ENCODE data around the gene HHIPL1. TPM values are rescaled to one million over a fixed set of nuclear protein-coding genes. Genes with fewer than 3 reads are reported as not detected.

HHIPL1 gene
- total RNA-seq, 1 donor: 4.4 TPM

- no peak for TF ChIP-seq CTCF (IDR thresholded peaks at IDR 0.05; ENCODE audit: insufficient read depth, low read length)
- no peak overlapping the region for H3K4me3 ChIP-seq (ENCODE audit: low read depth, low read length)
- no peak for DNase-seq (ENCODE audit: low read depth)
Observed at GRCh38 chr14:99688210-99688581, 43.3 kb downstream of the HHIPL1 start.

GRCh38 chr14:99688629-99689028 lies 43.7 kb downstream of the HHIPL1 start:
- H3K4me3 ChIP-seq (ENCODE audit: low read depth, low read length): no peak overlapping the region
- TF ChIP-seq CTCF (IDR thresholded peaks at IDR 0.05; ENCODE audit: insufficient read depth, low read length): no peak
- DNase-seq (ENCODE audit: low read depth): no peak

- no peak for TF ChIP-seq CTCF (IDR thresholded peaks at IDR 0.05; ENCODE audit: insufficient read depth, low read length)
- H3K4me3 ChIP-seq (ENCODE audit: low read depth, low read length): no peak overlapping the region
- no peak for DNase-seq (ENCODE audit: low read depth)
Observed at GRCh38 chr14:99689266-99690236, 44.6 kb downstream of the HHIPL1 start.

GRCh38 chr14:99690636-99691035 lies 45.7 kb downstream of the HHIPL1 start:
- TF ChIP-seq CTCF (IDR thresholded peaks at IDR 0.05; ENCODE audit: insufficient read depth, low read length): no peak
- H3K4me3 ChIP-seq (ENCODE audit: low read depth, low read length): no peak overlapping the region
- DNase-seq (ENCODE audit: low read depth): no peak

GRCh38 chr14:99691111-99691885 lies 46.4 kb downstream of the HHIPL1 start:
- TF ChIP-seq CTCF (IDR thresholded peaks at IDR 0.05; ENCODE audit: insufficient read depth, low read length): no peak
- no peak for DNase-seq (ENCODE audit: low read depth)

GRCh38 chr14:99693918-99694317 lies 49.0 kb downstream of the HHIPL1 start:
- H3K4me3 ChIP-seq (ENCODE audit: low read depth, low read length): no peak overlapping the region
- no peak for DNase-seq (ENCODE audit: low read depth)
- no peak for TF ChIP-seq CTCF (IDR thresholded peaks at IDR 0.05; ENCODE audit: insufficient read depth, low read length)

More at GRCh38 chr14:99691111-99691885, 46.4 kb downstream of the HHIPL1 start:
- H3K4me3 ChIP-seq (ENCODE audit: low read depth, low read length): no peak overlapping the region

Data from fibroblast of the aortic adventitia (primary cell).